CD14-positive monocyte (primary cell): ENCODE results near the gene GIT2. TPM values are rescaled to one million over a fixed set of nuclear protein-coding genes. Genes with fewer than 3 reads are reported as not detected.
A peak's percentile ranks its signal among the peaks of the same experiment; 100 is the strongest.

Experiments
- DNase-seq, 3 donors: peaks; one replicate each; pipeline ENCODE4 v3.0.0-alpha.2; 2011 to 2022
- H2AFZ ChIP-seq: 2 replicates; pipeline ENCODE4 v1.6.0; 2012; ENCODE audit warnings: mild to moderate bottlenecking, low read depth, low read length, inconsistent platforms; ENCODE audit not compliant: insufficient read depth, poor library complexity, severe bottlenecking
- H3K27ac ChIP-seq, 2 donors: 1 replicate in 1 of 2; 2 replicates in 1 of 2; pipeline ENCODE4 v1.5.1; 2012 to 2013; ENCODE audit warnings: low read length in 2 of 2, control low read depth in 1 of 2, inconsistent platforms in 1 of 2, low read depth in 1 of 2, mild to moderate bottlenecking in 1 of 2
- H3K27me3 ChIP-seq, 2 donors: one replicate each; pipeline versions ENCODE4 v1.6.0 to v1.6.1; 2011 to 2013; ENCODE audit warnings: low read length in 2 of 2; ENCODE audit not compliant: control insufficient read depth in 2 of 2, insufficient read depth in 2 of 2
- H3K36me3 ChIP-seq, 2 donors: replicated peaks in 1 of 2; 1 replicate in 1 of 2; 2 replicates in 1 of 2; pipeline versions ENCODE4 v1.5.1 to v1.6.1; 2012 to 2013; ENCODE audit warnings: low read length in 2 of 2, control low read depth in 1 of 2, inconsistent platforms in 1 of 2, mild to moderate bottlenecking in 1 of 2; ENCODE audit not compliant: insufficient read depth in 2 of 2, control insufficient read depth in 1 of 2
- H3K4me1 ChIP-seq, 2 donors: 1 replicate in 1 of 2; 2 replicates in 1 of 2; pipeline versions ENCODE4 v1.5.1 to v1.6.1; 2012 to 2013; ENCODE audit warnings: low read length in 2 of 2, control low read depth in 1 of 2, inconsistent platforms in 1 of 2, mild to moderate bottlenecking in 1 of 2, moderate library complexity in 1 of 2; ENCODE audit not compliant: insufficient read depth in 2 of 2, control insufficient read depth in 1 of 2
- H3K4me2 ChIP-seq: replicated peaks from 2 replicates; pipeline ENCODE3; 2012; ENCODE audit warnings: low read length, moderate library complexity, mild to moderate bottlenecking; ENCODE audit not compliant: poor library complexity, severe bottlenecking; ENCODE audit errors: extremely low read depth
- H3K4me3 ChIP-seq, 3 experiments: fragments of 200-600 bp in 1 of 3; sonication (generic) in 1 of 3; replicated peaks in 1 of 3; 1 replicate in 2 of 3; 2 replicates in 1 of 3; pipeline ENCODE4 v1.5.1; 2011 to 2013; ENCODE audit warnings: low read length in 3 of 3, mild to moderate bottlenecking in 3 of 3, control low read depth in 2 of 3, low read depth in 2 of 3, inconsistent platforms in 1 of 3, moderate library complexity in 1 of 3
- H3K79me2 ChIP-seq: 2 replicates; pipeline ENCODE4 v1.6.0; 2012; ENCODE audit warnings: mild to moderate bottlenecking, control low read depth, inconsistent platforms, low read length, moderate library complexity; ENCODE audit not compliant: insufficient read depth
- H3K9ac ChIP-seq: 2 replicates; pipeline ENCODE4 v1.6.0; 2017; ENCODE audit warnings: low read length, mild to moderate bottlenecking; ENCODE audit not compliant: insufficient read depth, poor library complexity, severe bottlenecking
- H3K9me3 ChIP-seq, 2 donors: replicated peaks in 1 of 2; 1 replicate in 1 of 2; 2 replicates in 1 of 2; pipeline versions ENCODE4 v1.5.1 to v1.6.1; 2012 to 2013; ENCODE audit warnings: low read length in 2 of 2, control low read depth in 1 of 2; ENCODE audit not compliant: control insufficient read depth in 1 of 2, insufficient read depth in 1 of 2
- H4K20me1 ChIP-seq: 2 replicates; pipeline ENCODE4 v1.6.0; 2012; ENCODE audit warnings: mild to moderate bottlenecking, low read length, control low read depth, moderate library complexity; ENCODE audit not compliant: insufficient read depth
- H3K27ac Mint-ChIP-seq, 7 donors: one replicate each; pipeline ENCODE4 v1.8.0; 2020; ENCODE audit warnings: mild to moderate bottlenecking in 7 of 7, mixed read lengths in 7 of 7, moderate library complexity in 6 of 7, inconsistent platforms in 2 of 7
- H3K27me3 Mint-ChIP-seq, 3 donors: one replicate each; pipeline ENCODE4 v1.8.0; 2021 to 2022; ENCODE audit warnings: low read depth in 3 of 3, mild to moderate bottlenecking in 3 of 3, mixed read lengths in 3 of 3, moderate library complexity in 3 of 3, inconsistent platforms in 1 of 3
- H3K36me3 Mint-ChIP-seq, 2 donors: one replicate each; pipeline ENCODE4 v1.8.0; 2020; ENCODE audit warnings: mixed read lengths in 2 of 2, inconsistent platforms in 1 of 2, mild to moderate bottlenecking in 1 of 2
- H3K4me1 Mint-ChIP-seq: one replicate; pipeline ENCODE4 v1.8.0; 2020; ENCODE audit warnings: mild to moderate bottlenecking, mixed read lengths
- H3K4me3 Mint-ChIP-seq, 2 donors: one replicate each; pipeline ENCODE4 v1.8.0; 2020; ENCODE audit warnings: mild to moderate bottlenecking in 2 of 2, mixed read lengths in 2 of 2, moderate library complexity in 1 of 2
- H3K9me3 Mint-ChIP-seq, 7 donors: one replicate each; pipeline ENCODE4 v1.8.0; 2020 to 2022; ENCODE audit warnings: mixed read lengths in 7 of 7, mild to moderate bottlenecking in 6 of 7, moderate library complexity in 6 of 7, inconsistent platforms in 2 of 7
- WGBS: methylation state at CpG from one replicate; pipeline ENCODE4 v1.1.5; 2013; ENCODE audit warnings: missing lambda C conversion rate; ENCODE audit not compliant: insufficient coverage; 5-methylcytosine and 5-hydroxymethylcytosine counted together
- intact Hi-C, 2 donors: fragments of 100-400 bp; cut with micrococcal nuclease; formaldehyde crosslinking; loops; one replicate each; pipeline versions ENCODE4 v1.15.0 to v1.15.1; 2023
- polyA plus RNA-seq, 3 donors: library from polyadenylated mRNA; depleted of rRNA in 1 of 3; unstranded in 2 of 3; stranded (reverse) in 1 of 3; fragments of 300-500 nt in 2 of 3; fragments of >200 nt in 1 of 3; fragmentation: Illumina TruSeq in 2 of 3; gene quantifications; 1 replicate in 2 of 3; 2 replicates in 1 of 3; pipeline ENCODE4 v1.2.3, GENCODE V29; 2012 to 2021
- TF ChIP-seq, protein P1 (sequence below): fragments of 200-600 bp; IDR thresholded peaks from one replicate; pipeline ENCODE4 v1.8.0; 2022; ENCODE audit warnings: antibody characterized with exemption, mild to moderate bottlenecking

Gene GIT2
- polyA plus RNA-seq, 3 donors = 75.8 to 139 (median 98.8) TPM

DNA sequence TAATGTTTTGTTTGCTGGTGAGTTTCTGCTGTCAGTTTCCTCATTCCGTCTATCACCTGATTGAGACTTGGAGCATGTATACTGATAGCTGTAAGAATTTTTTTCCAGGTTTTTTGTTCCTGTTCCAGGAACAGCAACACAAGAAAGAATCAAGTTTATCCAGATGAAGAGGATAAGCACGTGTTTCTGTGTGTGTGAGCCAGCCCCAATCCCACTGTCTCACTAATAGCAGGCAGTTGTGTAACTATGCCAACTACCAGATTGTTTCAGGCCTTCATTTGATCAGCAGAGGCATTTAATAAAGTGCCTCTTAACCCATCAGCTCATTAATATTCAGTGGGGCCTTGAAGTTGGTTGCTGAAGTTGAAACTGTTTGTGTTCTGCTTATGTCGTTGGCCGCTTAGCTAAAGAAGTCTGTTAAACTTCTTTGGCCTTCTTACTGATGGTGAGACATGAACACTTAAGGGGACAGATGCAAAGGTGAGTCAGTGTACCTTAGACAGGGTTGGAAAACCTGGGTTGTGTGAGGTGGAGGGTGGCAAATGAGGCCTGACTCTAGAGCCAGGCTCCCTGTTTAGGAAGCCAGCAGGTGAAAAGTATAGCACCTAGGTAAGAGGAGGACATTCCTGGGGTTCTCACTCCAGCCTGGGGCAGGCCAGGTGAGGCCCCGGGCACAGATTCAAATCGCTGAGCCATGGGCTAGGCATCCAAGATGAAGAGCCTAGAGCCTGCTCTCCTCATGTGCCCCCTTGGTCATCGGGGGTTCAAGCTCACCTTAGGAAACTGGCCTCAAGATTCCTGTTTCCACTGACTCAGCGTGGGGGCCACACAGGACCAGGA, 6.7 kb upstream of the GIT2 start:
- H3K36me3 ChIP-seq = peaks cover 12 to 40% of the 10 kb centered on the region in 2 donors
- H3K9ac ChIP-seq = no peak overlapping the region
- H3K4me2 ChIP-seq = no peak overlapping the region
- no peak overlapping the region for H3K4me3 Mint-ChIP-seq
- DNase-seq = no peak
- 92% methylated on average over 6 of the region's 8 CpGs for WGBS
- H3K27me3 Mint-ChIP-seq = peaks cover 0 to 2% (median 0%) of the 10 kb centered on the region in 3 donors
- H4K20me1 ChIP-seq = peaks cover 58% of the 10 kb centered on the region
- peaks cover 40% of the 10 kb centered on the region for H3K4me1 Mint-ChIP-seq
- peak overlapping the region in 3 of 7 donors; percentile 1 to 82 (median 6) for H3K27ac Mint-ChIP-seq
- H3K79me2 ChIP-seq = peaks cover 91% of the 10 kb centered on the region
- no peak overlapping the region for H3K4me3 ChIP-seq
- TF ChIP-seq, protein P1, sequence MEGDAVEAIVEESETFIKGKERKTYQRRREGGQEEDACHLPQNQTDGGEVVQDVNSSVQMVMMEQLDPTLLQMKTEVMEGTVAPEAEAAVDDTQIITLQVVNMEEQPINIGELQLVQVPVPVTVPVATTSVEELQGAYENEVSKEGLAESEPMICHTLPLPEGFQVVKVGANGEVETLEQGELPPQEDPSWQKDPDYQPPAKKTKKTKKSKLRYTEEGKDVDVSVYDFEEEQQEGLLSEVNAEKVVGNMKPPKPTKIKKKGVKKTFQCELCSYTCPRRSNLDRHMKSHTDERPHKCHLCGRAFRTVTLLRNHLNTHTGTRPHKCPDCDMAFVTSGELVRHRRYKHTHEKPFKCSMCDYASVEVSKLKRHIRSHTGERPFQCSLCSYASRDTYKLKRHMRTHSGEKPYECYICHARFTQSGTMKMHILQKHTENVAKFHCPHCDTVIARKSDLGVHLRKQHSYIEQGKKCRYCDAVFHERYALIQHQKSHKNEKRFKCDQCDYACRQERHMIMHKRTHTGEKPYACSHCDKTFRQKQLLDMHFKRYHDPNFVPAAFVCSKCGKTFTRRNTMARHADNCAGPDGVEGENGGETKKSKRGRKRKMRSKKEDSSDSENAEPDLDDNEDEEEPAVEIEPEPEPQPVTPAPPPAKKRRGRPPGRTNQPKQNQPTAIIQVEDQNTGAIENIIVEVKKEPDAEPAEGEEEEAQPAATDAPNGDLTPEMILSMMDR = no peak
- H3K27me3 ChIP-seq = no peaks in the 10 kb centered on the region
- peak overlapping the region in 1 of 2 donors; percentile 48 for H3K27ac ChIP-seq
- peaks cover 10 to 34% (median 30%) of the 10 kb centered on the region in 7 donors for H3K9me3 Mint-ChIP-seq
- intact Hi-C loops = no loop called here
- peaks cover 24 to 25% of the 10 kb centered on the region in 2 donors for H3K9me3 ChIP-seq
- H3K4me1 ChIP-seq = peaks cover 21 to 31% of the 10 kb centered on the region in 2 donors
- H3K36me3 Mint-ChIP-seq = peaks cover 27 to 46% of the 10 kb centered on the region in 2 donors
- no peak overlapping the region for H2AFZ ChIP-seq

DNA sequence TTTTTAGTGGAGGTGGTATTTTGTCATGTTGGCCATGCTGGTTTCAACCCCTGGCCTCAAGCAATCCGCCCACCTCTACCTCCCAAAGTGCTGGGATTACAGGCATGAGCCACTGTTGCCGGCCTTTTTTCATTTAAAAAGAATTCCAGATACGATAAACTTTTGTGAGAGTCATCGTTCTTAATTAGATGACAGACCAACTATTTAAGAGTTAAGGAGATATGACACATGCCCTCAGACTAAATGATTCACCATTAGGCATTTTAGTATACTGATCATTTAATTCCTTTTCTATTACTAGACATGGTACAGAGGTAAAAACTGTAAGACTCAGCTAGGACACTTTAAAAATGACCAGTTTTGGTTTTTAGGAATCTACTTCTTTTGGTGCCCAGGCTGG, 5.4 kb upstream of the GIT2 start:
- peaks cover 0 to 2% (median 0%) of the 10 kb centered on the region in 3 donors for H3K27me3 Mint-ChIP-seq
- Histone ChIP-seq H3K9me3 (peaks cover 14 to 17% of the 10 kb centered on the region in 2 donors), H3K9ac (no peak overlapping the region), H3K27me3 (no peaks in the 10 kb centered on the region), H3K4me1 (peaks cover 31 to 44% of the 10 kb centered on the region in 2 donors), H2AFZ (no peak overlapping the region), H3K36me3 (peaks cover 12 to 38% of the 10 kb centered on the region in 2 donors), H3K27ac (no peak overlapping the region), H4K20me1 (peaks cover 58% of the 10 kb centered on the region), H3K4me3 (no peak overlapping the region), H3K79me2 (peaks cover 81% of the 10 kb centered on the region), H3K4me2 (no peak overlapping the region)
- peaks cover 25 to 40% of the 10 kb centered on the region in 2 donors for H3K36me3 Mint-ChIP-seq
- intact Hi-C loops = no loop called here
- no peak overlapping the region for H3K4me3 Mint-ChIP-seq
- no peak for DNase-seq
- peaks cover 49% of the 10 kb centered on the region for H3K4me1 Mint-ChIP-seq
- H3K9me3 Mint-ChIP-seq = peaks cover 10 to 21% (median 17%) of the 10 kb centered on the region in 7 donors
- TF ChIP-seq, protein P1 = no peak
- peak overlapping the region in 2 of 7 donors; percentile 35 to 53 for H3K27ac Mint-ChIP-seq
- no CpG with 5 or more reads among the region's 4 CpGs for WGBS
